Panc1 (cell line): ENCODE data around the gene UGGT2. TPM values are rescaled to one million over a fixed set of nuclear protein-coding genes. Genes with fewer than 3 reads are reported as not detected.
"Not testable (repeated sequence)": the region's sequence is repeated elsewhere in the genome, so short reads cannot be mapped to it uniquely, and the experiment has no call there.

ENCODE experiments used
- ATAC-seq: fragments of 200-7000 bp; cut with Tn5 transposase; 2 replicates; pipeline ENCODE4 v1.9.1; 2020; ENCODE audit warnings: mild to moderate bottlenecking, moderate library complexity
- BruUV-seq: library from RNA; stranded (reverse); fragments of 400-500 nt; replicated peaks from 2 replicates; lab custom pipeline; 2021; lab: Mats Ljungman, UMichigan
- CTCF ChIA-PET: fragments of 300-600 bp; sonication (Branson Sonifier 250); formaldehyde crosslinking; loops from one replicate; lab custom pipeline; 2022; ENCODE audit warnings: antibody characterized with exemption; lab: Charles Lee
- POLR2A ChIA-PET: fragments of 300-600 bp; sonication (Branson Sonifier 250); formaldehyde crosslinking; loops from one replicate; lab custom pipeline; 2022; ENCODE audit warnings: antibody characterized with exemption; lab: Charles Lee
- DNase-seq: peaks from one replicate; pipeline ENCODE4 v3.0.0-alpha.2; 2010; ENCODE audit warnings: low read depth, low spot score
- H3K27ac ChIP-seq: 2 replicates; pipeline ENCODE4 v1.5.1; 2011; ENCODE audit warnings: mild to moderate bottlenecking, low read length, inconsistent platforms
- H3K27me3 ChIP-seq: fragments of 200-500 bp; sonication (Bioruptor generic); 2 replicates; pipeline ENCODE4 v1.6.0; 2014; ENCODE audit warnings: low read length, inconsistent platforms; ENCODE audit not compliant: control insufficient read depth, insufficient read depth
- H3K36me3 ChIP-seq: fragments of 200-500 bp; sonication (Bioruptor generic); 2 replicates; pipeline ENCODE4 v1.5.1; 2014; ENCODE audit warnings: inconsistent platforms, mild to moderate bottlenecking, low read length, moderate library complexity; ENCODE audit not compliant: control insufficient read depth, insufficient read depth
- H3K4me1 ChIP-seq: 2 replicates; pipeline ENCODE4 v1.5.1; 2011; ENCODE audit warnings: inconsistent platforms, mild to moderate bottlenecking, low read length, moderate library complexity; ENCODE audit not compliant: control insufficient read depth, insufficient read depth
- H3K4me3 ChIP-seq, 2 experiments: 2 replicates each; pipeline ENCODE4 v1.5.1; 2011 to 2012; ENCODE audit warnings: low read depth in 2 of 2, low read length in 2 of 2, mild to moderate bottlenecking in 2 of 2, inconsistent platforms in 1 of 2, moderate library complexity in 1 of 2
- H3K9me3 ChIP-seq: fragments of 200-500 bp; sonication (Bioruptor generic); 2 replicates; pipeline ENCODE4 v1.5.1; 2014; ENCODE audit warnings: low read depth, mild to moderate bottlenecking, inconsistent platforms, low read length, moderate library complexity; ENCODE audit not compliant: control insufficient read depth, insufficient read depth
- POLR2AphosphoS5 ChIP-seq: IDR thresholded peaks from 2 replicates; pipeline ENCODE4 v1.6.1; 2012; ENCODE audit warnings: mild to moderate bottlenecking, low read depth, low read length, moderate library complexity
- SIN3A ChIP-seq: IDR thresholded peaks from 2 replicates; pipeline ENCODE4 v1.6.1; 2012; ENCODE audit warnings: low read depth, mild to moderate bottlenecking, low read length, moderate library complexity, borderline replicate concordance; ENCODE audit not compliant: insufficient read depth
- TCF7L2 ChIP-seq: IDR thresholded peaks from 2 replicates; pipeline ENCODE4 v1.6.1; 2011; ENCODE audit warnings: mild to moderate bottlenecking, low read depth, low read length, inconsistent platforms
- in situ Hi-C: cut with HindIII; loops from 2 replicates; pipeline ENCODE4 v1.10.0; 2016; ENCODE audit warnings: low sequenced_read_pairs, low pct_unique_long_range_greater_than_20kb
- intact Hi-C: fragments of 100-400 bp; cut with micrococcal nuclease; formaldehyde crosslinking; loops from one replicate; pipeline ENCODE4 v1.10.0; 2022; ENCODE audit not compliant: unreplicated experiment
- total RNA-seq: library from RNA; stranded (reverse); gene quantifications from one replicate; pipeline ENCODE4 v1.2.1, GENCODE V29; 2021; ENCODE audit not compliant: unreplicated experiment
- TF ChIP-seq, protein P1 (sequence below), 2 experiments: IDR thresholded peaks; 2 replicates each; pipeline ENCODE4 v1.6.1; 2011 to 2012; ENCODE audit warnings: low read depth in 2 of 2, control low read depth in 1 of 2, low read length in 1 of 2, mild to moderate bottlenecking in 1 of 2, moderate library complexity in 1 of 2; ENCODE audit not compliant: insufficient read depth in 1 of 2
- TF ChIP-seq, protein P2 (sequence below): fragments of 450-650 bp; IDR thresholded peaks from 2 replicates; pipeline ENCODE4 v1.5.1; 2017; ENCODE audit warnings: mild to moderate bottlenecking

UGGT2 gene
- total RNA-seq, 1 experiment from 2014 or later = 22.9 TPM

DNA sequence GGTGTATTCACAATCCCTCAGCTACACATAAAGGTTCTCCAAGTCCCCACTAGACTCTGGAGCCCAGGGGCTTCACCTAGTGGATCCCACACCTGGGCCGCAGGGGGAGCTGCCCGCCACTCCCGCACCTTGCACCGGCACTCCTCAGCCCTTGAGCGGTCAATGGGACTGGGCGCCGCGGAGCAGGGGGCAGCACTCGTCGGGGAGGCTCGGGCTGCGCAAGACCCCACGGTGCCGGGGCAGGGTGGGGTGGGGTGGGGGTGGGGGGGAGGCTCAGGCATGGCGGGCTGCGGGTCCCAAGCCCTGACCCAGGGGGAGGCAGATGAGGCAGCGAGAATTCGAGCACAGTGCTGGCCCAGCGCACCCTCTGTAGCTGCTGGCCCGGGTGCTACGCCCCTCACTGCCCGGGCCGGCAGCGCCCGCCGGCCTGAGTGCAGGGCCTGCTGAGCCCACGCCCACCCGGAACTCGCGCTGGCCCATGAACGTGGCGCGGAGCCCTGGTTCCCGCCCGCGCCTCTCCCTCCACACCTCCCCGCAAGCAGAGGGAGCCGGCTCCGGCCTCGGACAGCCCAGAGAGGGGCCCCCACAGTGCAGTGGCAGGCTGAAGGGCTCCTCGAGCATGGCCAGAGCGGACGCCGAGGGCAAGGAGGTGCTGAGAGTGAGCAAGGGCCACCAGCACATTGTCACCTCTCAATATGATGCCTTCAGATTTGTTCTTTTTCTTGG lies 121.7 kb downstream of the UGGT2 start:
- Histone ChIP-seq H3K27ac (no peak overlapping the region), H3K4me3 (no peak overlapping the region), H3K9me3 (no peaks in the 10 kb centered on the region), H3K27me3 (no peaks in the 10 kb centered on the region), H3K36me3 (no peaks in the 10 kb centered on the region), H3K4me1 (no peaks in the 10 kb centered on the region)
- ATAC-seq (no peak), DNase-seq (no peak)
- CTCF ChIA-PET = no interaction called here
- intact Hi-C loops (no loop called here), in situ Hi-C loops (no loop called here)
- TF ChIP-seq, protein P1, sequence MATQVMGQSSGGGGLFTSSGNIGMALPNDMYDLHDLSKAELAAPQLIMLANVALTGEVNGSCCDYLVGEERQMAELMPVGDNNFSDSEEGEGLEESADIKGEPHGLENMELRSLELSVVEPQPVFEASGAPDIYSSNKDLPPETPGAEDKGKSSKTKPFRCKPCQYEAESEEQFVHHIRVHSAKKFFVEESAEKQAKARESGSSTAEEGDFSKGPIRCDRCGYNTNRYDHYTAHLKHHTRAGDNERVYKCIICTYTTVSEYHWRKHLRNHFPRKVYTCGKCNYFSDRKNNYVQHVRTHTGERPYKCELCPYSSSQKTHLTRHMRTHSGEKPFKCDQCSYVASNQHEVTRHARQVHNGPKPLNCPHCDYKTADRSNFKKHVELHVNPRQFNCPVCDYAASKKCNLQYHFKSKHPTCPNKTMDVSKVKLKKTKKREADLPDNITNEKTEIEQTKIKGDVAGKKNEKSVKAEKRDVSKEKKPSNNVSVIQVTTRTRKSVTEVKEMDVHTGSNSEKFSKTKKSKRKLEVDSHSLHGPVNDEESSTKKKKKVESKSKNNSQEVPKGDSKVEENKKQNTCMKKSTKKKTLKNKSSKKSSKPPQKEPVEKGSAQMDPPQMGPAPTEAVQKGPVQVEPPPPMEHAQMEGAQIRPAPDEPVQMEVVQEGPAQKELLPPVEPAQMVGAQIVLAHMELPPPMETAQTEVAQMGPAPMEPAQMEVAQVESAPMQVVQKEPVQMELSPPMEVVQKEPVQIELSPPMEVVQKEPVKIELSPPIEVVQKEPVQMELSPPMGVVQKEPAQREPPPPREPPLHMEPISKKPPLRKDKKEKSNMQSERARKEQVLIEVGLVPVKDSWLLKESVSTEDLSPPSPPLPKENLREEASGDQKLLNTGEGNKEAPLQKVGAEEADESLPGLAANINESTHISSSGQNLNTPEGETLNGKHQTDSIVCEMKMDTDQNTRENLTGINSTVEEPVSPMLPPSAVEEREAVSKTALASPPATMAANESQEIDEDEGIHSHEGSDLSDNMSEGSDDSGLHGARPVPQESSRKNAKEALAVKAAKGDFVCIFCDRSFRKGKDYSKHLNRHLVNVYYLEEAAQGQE (IDR thresholded peaks at IDR 0.05; ENCODE audit: insufficient read depth in 1 of 2, low read depth in 2 of 2, low read length in 1 of 2) = no peak
- TF ChIP-seq, protein P2, sequence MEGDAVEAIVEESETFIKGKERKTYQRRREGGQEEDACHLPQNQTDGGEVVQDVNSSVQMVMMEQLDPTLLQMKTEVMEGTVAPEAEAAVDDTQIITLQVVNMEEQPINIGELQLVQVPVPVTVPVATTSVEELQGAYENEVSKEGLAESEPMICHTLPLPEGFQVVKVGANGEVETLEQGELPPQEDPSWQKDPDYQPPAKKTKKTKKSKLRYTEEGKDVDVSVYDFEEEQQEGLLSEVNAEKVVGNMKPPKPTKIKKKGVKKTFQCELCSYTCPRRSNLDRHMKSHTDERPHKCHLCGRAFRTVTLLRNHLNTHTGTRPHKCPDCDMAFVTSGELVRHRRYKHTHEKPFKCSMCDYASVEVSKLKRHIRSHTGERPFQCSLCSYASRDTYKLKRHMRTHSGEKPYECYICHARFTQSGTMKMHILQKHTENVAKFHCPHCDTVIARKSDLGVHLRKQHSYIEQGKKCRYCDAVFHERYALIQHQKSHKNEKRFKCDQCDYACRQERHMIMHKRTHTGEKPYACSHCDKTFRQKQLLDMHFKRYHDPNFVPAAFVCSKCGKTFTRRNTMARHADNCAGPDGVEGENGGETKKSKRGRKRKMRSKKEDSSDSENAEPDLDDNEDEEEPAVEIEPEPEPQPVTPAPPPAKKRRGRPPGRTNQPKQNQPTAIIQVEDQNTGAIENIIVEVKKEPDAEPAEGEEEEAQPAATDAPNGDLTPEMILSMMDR = no peak
- TF ChIP-seq SIN3A (no peak), POLR2AphosphoS5 (no peak), TCF7L2 (no peak)
- POLR2A ChIA-PET = no interaction called here
- no TSS peak for BruUV-seq

DNA sequence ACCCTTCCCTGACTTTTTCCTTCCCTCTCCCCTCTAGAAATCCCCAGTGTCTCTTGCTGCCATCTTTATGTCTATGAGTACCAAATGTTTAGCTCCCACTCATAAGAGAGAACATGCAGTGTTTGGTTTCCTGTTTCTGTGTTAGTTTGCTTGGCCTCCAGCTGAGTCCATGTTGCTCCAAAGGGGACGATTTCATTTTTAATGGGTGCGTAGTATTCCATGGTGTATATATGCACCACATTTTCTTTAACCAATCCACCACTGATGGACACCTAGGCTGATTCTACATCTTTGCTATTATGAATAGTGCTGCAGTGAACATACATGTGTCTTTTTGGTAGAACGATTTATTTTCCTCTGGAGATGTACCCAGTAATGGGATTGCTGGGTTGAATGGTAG lies 123.8 kb downstream of the UGGT2 start:
- H3K4me3 ChIP-seq = no peak overlapping the region
- intact Hi-C loops = no loop called here
- in situ Hi-C loops = no loop called here
- no TSS peak for BruUV-seq
- H3K27me3 ChIP-seq = no peaks in the 10 kb centered on the region
- DNase-seq = no peak
- no peaks in the 10 kb centered on the region for H3K36me3 ChIP-seq
- H3K27ac ChIP-seq = no peak overlapping the region
- H3K4me1 ChIP-seq = peaks cover 7% of the 10 kb centered on the region; the same call in 1 of the 2 replicates
- H3K9me3 ChIP-seq = no peaks in the 10 kb centered on the region
- CTCF ChIA-PET = no interaction called here
- POLR2A ChIA-PET = no interaction called here
- no peak for ATAC-seq
- no peak for TF ChIP-seq POLR2AphosphoS5
- TF ChIP-seq, protein P2 = no peak
- TF ChIP-seq, protein P1 (IDR thresholded peaks at IDR 0.05; ENCODE audit: insufficient read depth in 1 of 2, low read depth in 2 of 2, low read length in 1 of 2) = no peak
- TF ChIP-seq TCF7L2 = no peak
- no peak for TF ChIP-seq SIN3A

DNA sequence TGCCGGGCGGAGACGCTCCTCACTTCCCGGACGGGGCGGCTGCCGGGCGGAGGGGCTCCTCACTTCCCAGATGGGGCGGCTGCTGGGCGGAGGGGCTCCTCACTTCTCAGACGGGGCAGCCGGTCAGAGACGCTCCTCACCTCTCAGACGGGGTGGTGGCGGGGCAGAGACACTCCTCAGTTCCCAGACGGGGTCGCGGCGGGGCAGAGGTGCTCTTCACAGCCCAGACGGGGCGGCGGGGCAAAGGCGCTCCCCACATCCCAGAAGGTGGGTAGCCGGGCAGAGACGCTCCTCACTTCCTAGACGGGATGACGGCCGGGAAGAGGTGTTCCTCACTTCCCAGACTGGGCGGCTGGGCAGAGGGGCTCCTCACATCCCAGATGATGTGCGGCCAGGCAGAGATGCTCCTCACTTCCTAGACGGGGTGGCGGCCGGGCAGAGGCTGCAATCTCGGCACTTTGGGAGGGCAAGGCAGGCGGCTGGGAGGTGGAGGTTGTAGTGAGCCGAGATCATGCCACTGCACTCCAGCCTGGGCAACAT lies 124.8 kb downstream of the UGGT2 start:
- H3K36me3 ChIP-seq, H3K27ac ChIP-seq, CTCF ChIA-PET, POLR2A ChIA-PET, H3K27me3 ChIP-seq, H3K4me3 ChIP-seq, BruUV-seq, intact Hi-C loops, H3K4me1 ChIP-seq, H3K9me3 ChIP-seq, DNase-seq, ATAC-seq, in situ Hi-C loops: not testable (repeated sequence)
